ENCODE measurements around the gene KRTAP2-4.
"Not testable (repeated sequence)": the region's sequence is repeated elsewhere in the genome, so short reads cannot be mapped to it uniquely, and the experiment has no call there.

Gene KRTAP2-4

GRCh38 chr17:41034346-41034935, 31.2 kb downstream of the KRTAP2-4 start, which contains the start of gene KRTAP1-3:
Gene KRTAP1-3 (minus strand): TSS chr17:41034874. CDS start chr17:41034821, 53 bp downstream.
- not testable (repeated sequence) for DNase-seq

DNA sequence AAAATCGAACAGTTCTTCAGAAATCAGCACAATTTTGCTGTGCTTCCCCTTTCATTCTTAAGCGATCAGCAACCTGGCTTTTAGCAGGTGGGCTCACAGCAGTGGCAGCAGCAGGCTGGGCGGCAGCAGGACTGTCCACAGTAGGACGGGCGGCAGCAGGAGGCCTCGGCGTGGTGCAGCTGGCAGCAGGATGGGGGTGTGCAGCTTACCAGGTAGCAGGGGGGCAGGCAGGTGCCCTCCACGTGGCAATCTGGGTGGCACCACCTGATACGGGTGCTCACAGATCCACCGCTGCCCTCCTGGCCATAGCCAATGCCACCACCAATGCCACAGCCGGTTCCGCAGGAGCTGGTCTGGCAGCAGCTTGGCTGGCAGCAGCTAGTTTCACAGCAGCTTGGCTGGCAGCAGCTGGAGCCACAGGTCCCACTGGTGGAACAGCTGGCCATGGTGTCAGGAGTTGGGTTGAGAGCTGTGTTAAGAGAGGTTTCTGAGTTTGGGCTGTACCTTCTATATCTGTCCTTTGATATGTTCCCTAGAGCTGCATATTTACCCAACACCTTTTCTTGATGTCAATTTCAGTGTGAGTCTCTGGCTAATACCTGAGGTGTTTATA, 35.9 kb downstream of the KRTAP2-4 start, which contains the start of gene KRTAP1-4:
KRTAP1-4 (minus strand) TSS at position 563 of the 613 bp plus-strand sequence; CDS start at position 446, 117 bp downstream.
- no peak for DNase-seq

- no peak for DNase-seq
These were observed 38.8 kb downstream of the KRTAP2-4 start, which contains the start of gene KRTAP1-5 for GRCh38 chr17:41026715-41027471. Gene KRTAP1-5 (minus strand): TSS chr17:41027208. CDS start chr17:41027155, 53 bp downstream.

GRCh38 chr17:41024697-41025096, 41.0 kb downstream of the KRTAP2-4 start:
- DNase-seq = no peak

DNA sequence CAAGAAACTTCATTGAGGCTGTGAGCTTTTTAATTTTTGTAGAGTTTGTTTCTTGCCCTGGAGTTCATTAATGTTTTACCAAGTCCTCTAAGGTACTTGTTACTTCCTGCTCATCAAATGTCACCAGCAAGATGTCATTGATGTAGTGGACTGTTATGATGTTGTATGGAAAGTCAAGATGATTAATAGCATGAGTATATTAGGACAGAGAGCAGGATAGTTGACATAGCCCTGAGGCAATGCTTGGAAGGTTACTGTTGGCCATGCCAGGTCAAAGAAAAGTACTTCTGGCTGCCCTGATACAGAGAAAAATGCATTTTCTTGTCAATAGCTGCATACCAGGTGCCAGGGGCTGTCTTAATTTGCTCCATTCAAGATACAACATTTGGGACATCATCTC, 45.3 kb downstream of the KRTAP2-4 start:
- DNase-seq = no peak

DNA sequence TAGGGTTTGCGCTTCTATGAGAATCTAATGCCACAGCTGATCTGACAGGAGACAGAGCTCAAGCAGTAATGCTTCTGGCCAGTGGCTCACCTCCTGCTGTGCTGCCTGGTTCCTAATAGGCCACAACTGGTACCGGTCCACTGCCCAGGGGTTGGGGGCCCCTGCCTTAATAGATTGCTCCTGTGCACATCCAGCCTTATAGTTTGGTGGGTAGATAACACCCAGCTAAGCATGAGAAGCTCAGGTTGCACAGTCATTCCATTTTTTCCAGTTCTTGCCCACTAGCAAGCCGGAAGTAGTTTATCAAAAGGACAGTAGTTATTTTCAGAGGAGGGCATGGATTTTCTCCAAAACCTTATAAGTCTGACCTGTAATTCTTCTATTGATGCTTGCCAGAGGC, 46.3 kb downstream of the KRTAP2-4 start:
- DNase-seq = no peak

DNA sequence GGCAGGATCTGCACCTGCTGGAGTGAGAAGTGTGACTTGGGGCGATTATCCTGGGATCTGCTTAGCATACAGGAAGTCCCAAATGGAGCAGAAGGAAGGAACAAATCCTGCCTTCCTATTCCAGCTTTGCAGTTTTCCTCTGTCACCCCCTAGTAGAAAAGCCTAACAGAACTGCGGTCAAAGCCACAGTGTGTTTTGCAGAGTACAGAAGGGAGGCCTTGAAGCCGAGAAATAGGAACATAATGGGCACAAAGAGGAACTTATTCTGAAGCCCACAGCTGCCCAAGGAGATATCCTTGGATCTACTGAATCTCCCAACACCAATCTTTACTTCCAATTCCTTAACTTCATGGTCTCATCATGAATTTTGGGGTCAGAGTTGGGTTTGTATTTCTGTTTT, 47.1 kb downstream of the KRTAP2-4 start:
- peak; percentile 26 for DNase-seq

DNA sequence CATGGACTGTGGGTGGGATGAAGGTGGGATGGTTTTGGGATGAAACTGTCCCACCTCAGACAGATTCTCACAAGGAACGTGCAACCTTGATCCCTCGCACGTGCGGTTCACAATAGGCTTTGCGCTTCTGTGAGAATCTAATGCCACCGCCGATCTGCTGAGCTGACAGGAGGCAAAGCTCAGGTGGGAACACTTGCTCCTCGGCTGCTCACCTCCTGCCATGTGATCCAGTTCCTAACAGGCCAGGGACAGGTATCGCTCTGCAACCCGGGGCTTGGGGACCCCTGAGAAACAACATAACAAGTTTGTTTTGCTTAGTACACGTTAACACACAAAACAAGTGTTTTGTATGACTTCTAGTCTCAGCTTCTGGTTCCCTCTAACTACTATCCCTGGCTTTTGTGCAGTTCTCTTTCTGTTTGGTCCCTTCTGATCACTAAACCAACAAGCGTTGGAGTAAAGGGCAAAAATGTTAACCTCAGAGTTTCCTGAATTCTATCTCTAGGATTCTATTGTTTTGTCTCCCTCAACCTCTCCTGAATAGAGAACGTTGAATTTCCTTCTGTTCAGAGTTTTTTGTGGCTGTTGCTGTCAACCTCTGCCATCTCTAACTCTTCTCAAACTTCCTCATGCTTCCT, 49.0 kb downstream of the KRTAP2-4 start:
- no peak for DNase-seq

- DNase-seq = no peak
These were observed 50.2 kb downstream of the KRTAP2-4 start for GRCh38 chr17:41015454-41015853.

Data from hematopoietic multipotent progenitor cell treated with erythropoietin and hydrocortisone succinate and interleukin-3 and kit ligand, for 4 days (in vitro differentiated cells).